NCI-H2029 (cell line): ENCODE measurements around the gene MTA1.

Experiments
- DNase-seq: peaks from one replicate; lab custom pipeline; 2025; lab: John Stamatoyannopoulos, UW

The MTA1 gene

DNA sequence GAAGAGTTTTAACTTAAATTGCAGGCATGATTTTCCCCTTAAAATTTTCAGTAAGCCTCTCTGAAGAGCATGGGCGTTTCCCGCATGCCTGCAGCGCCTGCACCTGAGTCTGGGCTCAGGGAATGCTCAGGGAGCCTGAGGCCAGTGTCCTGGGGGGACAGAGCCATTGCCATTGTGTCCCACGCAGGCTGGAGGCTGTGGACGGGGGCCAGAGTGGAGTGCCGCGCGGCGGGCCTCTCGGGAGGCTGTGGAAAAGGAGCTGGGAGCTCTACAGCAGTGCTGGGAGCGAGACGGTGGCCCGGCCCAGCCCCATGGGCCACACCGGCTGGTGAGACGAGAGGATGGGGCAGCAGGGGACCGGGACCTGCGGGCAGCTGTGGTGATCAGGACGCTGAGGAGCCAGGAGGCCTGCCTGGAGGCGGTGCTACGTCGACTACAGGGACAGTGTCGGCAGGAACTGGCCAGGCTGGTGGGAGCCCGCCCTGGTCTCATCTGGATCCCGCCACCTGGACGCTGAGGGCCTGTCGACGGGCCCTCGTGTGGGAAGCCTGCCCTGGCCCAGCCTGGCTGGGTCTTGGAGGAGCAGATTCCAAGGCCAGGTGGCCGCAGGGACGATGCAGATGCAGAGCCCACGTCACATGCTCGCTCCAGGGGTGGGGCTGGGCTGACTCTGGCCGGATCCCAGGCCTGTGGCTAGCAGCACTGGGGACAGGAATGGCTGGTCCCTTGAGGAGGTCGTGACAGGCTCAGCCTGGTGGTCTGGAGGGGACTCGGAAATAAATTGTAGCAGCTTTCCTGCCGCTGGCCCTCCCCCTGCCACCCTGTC is 79.0 kb downstream of the MTA1 start:
- DNase-seq: no peak

DNA sequence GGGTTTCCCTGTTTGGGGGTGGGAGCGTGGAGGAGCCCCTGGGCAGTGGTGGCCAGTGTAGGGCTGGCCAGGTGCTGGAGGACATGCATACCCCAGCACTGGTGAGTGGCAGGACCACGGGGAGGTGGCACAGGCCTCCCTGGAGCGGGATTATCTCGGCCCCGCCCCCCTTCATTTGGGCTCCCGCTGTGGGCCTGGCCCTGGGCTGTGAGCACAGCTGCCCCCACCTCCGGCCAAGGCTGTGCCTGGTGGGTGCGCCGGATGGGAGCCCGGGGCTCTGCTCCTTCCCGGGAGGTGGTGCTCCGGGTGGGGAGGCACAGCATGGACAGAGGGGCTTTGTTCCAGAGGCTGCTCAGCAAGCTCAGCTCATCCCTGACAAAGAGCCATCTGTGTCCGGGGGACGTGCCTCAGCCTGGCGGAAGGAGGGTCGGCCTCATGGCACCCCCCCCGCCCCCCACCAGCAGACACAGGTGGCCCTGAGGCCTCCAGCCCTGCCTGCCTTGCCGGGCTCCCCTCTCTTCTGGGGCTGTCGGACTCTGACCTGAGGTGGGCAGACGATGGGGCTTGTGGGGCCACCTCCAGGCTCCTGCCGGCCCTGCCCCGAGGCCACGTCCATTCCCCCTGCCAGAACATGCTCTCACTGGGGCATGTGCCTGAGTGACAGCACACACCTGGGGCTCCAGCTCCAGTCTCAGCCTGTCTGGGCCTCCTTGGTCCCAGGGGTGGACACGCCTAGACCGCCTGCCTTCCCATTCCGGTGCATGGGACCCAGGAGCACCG is 79.8 kb downstream of the MTA1 start:
- no peak for DNase-seq

- no peak for DNase-seq
These were observed 80.6 kb downstream of the MTA1 start for GRCh38 chr14:105500036-105500725.

- DNase-seq: no peak
These were observed 81.1 kb downstream of the MTA1 start for GRCh38 chr14:105500726-105501101.

DNA sequence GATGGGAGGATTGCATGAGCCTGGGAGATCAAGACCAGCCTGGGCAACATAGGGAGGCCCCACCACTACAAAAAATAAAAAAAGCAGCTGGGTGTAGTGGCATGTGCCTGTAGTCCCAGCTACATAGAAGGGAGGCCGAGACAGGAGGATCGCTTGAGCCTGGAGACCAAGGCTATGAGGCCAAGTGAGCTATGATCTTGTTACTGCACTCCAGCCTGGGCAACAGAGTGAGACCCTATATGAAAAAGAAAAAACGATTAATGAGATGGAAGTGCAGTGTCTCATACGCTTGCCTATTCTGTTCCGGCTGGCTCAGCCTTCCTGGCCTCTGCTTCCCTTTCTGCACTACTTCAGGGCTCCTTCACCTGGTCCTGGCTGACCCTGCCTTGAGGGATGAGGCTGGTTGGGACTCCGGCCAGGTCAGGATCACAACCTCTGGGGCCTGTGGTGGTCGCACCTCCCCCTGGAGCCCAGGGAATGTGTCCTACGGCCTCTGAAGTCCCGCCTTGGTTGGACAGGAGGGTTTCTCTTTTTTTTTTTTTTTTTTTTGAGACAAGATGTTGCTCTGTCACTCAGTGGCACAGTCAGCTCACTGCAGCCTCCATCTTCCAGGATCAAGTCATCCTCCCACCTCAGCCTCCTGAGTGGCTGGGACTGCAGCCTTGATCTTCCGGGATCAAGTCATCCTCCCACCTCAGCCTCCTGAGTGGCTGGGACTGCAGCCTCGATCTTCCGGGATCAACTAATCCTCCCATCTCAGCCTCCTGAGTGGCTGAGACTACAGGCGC is 82.1 kb downstream of the MTA1 start:
- no peak for DNase-seq

DNA sequence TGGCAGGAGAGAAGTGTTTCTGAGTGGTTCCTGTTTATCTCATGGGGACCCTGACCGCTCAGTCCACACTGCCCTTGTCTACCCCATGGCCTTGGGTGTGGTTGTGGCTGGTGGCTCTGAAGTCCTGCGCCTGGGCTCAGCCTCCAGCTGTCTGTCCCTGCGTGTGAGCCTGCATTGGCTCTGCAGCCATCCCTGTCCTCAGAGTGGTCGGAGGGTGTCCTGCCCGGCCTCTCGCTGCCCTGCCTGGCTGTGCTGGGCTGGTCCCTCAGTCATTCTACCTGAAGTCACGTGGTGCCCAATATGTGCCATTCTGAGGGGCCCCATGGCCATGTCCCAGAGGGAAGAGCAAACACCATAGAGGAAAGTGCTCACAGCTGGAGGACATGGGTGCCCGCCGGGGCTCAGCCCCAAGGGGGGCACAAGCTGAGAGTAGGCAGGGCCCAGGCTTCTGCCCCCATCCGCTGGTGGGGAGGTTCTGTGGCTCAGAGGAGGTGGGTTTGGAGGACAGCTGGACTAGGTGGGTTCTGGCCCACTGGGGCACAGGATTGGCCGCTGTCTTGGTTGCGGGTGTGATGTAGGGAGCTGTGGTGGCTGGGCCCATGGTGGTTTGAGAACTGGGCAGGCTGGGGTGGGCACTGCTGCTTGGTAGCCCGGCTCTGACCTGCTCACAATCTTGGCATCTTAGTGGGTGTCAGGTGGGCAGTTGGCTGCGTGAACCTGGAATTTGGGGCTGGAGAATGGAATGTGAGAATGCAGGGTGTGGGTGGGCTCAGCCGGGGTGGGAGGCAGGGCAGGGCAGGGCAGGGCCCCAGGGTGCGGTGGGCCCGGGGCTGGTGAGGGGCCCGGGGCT is 83.0 kb downstream of the MTA1 start:
- DNase-seq: no peak

- no peak for DNase-seq
These were observed 83.6 kb downstream of the MTA1 start for GRCh38 chr14:105503296-105503640.

DNA sequence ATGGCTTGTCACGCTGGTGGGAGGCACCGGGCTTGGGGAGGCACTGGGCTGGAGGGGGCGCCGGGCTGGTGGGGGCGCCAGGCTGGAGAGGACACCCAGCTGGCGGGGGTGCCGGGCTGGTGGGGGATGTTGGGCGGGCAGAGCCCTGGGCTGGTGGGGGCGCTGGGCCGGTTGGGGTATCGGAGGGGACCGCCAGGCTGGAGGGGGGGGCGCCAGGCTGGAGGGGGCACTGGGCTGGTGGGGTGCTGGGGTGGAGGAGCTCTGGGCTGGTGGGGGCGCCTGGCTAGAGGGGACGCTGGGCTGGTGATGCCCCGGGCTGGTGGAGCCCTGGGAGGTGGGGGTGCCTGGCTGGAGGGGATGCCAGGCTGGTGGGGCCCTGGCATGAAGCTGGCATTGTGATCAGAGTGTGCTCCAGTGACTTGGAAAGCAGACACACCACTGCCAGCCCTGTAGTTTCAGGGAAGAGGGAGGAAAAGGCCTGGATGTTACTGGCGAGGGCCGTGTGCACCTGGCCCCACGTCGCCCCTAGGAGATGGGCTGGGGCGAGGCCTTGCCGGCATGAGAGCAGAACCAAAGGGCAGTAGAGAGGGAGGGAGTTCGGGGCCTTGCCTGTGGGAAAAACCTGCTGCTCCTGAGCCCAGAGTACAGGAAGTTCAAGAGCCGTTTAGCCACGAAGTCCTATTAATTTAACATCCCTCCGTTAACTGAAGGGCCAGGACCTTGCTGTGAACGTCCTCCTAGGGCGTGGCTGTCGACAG is 84.5 kb downstream of the MTA1 start:
- DNase-seq: no peak

GRCh38 chr14:105505101-105505500 is 85.5 kb downstream of the MTA1 start:
- DNase-seq: no peak

DNA sequence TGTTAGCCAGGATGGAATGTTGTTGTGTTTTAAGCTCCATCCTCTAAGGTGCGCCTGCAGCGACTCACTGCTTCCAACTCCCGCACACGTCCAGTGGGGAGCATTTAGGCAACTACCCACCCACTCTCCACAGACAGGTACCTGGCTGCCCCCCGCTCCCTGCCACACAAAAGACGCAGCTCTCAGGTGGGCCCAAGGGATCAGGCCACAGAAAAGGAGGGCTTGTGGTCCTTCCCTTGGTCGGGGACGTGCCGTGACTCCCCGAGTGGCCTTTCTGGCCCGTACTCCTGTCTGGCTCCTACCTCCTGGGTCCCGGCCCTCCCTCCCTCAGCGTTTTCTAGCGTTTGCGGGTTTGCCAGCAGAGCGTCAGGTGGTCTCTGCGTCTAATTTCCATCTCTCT is 87.6 kb downstream of the MTA1 start:
- no peak for DNase-seq

GRCh38 chr14:105508069-105508468 is 88.4 kb downstream of the MTA1 start:
- DNase-seq: no peak

DNA sequence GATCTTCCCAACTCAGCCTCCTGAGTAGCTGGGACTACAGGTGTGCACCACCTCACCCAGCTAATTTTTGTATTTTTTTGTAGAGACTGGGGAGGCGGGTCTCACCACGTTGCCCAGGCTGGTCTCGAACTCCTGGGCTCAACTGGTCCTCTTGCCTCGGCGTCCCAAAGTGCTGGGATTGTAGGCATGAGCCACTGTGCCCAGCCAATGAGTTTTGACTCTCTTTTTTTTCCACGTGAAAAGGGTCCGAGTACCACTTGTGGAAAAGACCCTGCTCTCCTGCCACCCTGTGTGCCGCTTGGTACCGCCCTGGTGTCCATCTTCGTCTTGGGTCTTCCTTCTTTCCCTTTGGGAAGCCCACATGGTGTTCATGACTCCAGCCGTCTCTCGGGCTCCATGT is 89.0 kb downstream of the MTA1 start:
- DNase-seq: no peak

GRCh38 chr14:105517096-105517495 is 97.5 kb downstream of the MTA1 start:
- DNase-seq: no peak

GRCh38 chr14:105519946-105520698 is 100.5 kb downstream of the MTA1 start:
- no peak for DNase-seq
